Fibroblast of pulmonary artery (primary cell): ENCODE results near the gene MAP3K14.

Source experiments
- DNase-seq: peaks from one replicate; pipeline ENCODE4 v3.0.0-alpha.2; 2010; ENCODE audit warnings: low read depth
- H3K4me3 ChIP-seq: replicated peaks from 2 replicates; pipeline ENCODE4 v1.5.1; 2011; ENCODE audit warnings: low read depth, mild to moderate bottlenecking, control low read depth, low read length, moderate library complexity
- TF ChIP-seq, protein P1 (sequence below): IDR thresholded peaks from 2 replicates; pipeline ENCODE4 v1.5.1; 2011; ENCODE audit warnings: mild to moderate bottlenecking, control low read depth, low read length, inconsistent platforms; ENCODE audit errors: missing control alignments

The MAP3K14 gene

DNA sequence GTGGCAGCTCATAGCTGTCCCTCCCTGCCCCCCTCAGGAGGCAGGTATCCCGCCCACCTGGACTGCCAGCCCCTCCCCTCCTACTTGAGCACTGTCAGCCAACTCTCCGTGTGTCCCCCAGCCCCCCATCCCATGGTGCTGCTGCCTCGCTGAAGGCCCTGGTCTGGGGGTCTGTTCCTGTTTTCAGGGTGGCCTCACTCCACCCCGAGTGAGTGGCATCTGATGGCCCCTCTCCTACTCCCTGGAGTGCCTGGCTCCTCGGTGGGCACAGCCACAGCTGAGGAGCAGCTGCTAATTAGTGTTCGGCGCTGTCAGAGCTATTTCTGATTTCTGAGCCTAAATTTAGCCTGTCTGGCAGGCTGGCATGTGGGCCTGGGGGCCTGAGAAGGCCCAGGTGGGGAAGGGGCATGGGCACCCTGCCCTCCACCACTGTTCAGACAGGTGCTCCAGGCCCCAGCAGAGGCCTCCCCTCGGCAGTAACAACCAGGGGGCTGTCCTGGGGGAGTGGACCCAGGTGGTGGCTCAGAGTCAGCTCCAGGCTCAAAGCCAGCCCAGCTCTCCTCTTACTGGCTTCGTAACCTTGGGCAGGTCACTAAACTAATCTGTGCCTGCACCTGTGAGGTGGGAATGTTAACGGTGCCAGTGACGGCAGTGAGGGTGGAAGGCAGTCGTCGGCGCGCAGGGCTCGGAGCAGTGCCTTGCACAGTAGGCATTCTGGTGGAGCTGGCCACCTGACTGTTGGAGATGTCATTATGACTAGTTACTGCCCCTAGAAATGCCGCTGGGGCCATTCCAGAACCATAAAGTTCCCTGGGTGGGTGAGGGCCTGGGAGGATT lies 88.7 kb downstream of the MAP3K14 start:
- DNase-seq = no peak
- no peak overlapping the region for H3K4me3 ChIP-seq
- TF ChIP-seq, protein P1, sequence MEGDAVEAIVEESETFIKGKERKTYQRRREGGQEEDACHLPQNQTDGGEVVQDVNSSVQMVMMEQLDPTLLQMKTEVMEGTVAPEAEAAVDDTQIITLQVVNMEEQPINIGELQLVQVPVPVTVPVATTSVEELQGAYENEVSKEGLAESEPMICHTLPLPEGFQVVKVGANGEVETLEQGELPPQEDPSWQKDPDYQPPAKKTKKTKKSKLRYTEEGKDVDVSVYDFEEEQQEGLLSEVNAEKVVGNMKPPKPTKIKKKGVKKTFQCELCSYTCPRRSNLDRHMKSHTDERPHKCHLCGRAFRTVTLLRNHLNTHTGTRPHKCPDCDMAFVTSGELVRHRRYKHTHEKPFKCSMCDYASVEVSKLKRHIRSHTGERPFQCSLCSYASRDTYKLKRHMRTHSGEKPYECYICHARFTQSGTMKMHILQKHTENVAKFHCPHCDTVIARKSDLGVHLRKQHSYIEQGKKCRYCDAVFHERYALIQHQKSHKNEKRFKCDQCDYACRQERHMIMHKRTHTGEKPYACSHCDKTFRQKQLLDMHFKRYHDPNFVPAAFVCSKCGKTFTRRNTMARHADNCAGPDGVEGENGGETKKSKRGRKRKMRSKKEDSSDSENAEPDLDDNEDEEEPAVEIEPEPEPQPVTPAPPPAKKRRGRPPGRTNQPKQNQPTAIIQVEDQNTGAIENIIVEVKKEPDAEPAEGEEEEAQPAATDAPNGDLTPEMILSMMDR = no peak

DNA sequence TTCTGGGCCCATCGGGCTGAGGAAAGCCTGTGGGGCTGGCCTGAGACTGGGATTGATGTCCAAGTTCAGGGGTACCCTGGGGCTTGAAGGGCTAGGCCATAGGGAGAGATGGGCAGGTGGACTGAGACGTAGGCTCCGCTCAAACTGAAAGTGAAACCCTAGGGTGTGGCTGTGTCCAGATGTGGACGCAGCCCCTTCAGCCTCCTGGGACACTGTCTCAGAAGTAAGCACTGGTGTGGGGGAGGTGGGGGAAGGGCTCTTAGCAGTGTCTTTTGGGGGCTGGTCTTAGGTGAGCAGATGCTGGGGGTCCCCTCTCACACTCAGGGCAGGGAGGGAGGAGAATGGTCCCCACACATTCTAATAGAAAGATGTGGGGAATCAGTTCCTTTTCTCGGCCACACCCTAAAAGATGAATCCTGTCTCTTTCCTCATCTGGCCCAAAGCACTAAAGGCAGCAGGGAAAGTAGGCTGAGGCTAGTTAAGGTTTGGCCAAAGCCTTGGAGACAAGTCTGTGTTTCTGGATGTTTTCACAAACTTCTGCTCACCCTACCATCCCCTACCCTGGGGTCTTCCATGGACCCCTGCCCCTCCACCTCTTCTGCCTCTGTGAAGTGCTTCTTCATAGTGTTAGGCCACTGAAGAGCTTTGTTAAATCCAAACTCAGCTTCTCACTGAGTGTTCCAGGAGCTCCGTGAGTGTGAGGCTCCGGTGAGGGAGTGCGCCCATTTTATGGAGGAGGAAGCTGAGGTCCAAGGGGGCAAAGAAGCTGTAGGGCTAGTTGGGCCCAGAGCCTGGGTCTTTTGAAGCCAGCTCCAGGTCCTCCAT lies 89.5 kb downstream of the MAP3K14 start:
- H3K4me3 ChIP-seq = no peak overlapping the region
- no peak for DNase-seq
- TF ChIP-seq, protein P1 = no peak

DNA sequence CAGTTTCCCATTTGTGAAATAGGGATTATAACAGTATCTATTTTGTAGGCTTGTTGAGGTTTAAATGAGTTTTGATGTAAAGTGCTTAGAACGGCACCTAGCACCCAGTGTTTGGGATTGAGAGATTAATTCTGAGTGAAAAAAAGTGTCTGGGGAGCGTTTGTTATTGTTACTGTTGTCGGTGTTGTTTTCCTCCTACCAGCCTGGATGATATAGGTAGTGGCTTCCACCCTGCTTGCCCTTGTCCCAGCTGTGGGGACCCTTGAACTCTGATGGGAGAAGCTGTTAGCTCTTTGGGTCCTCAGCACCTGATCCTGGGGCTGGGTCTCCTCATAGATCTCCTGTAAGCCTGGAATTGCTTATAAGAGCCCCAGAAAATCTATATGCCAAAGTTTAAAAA lies 90.2 kb downstream of the MAP3K14 start:
- no peak overlapping the region for H3K4me3 ChIP-seq
- DNase-seq = no peak
- TF ChIP-seq, protein P1 = no peak

DNA sequence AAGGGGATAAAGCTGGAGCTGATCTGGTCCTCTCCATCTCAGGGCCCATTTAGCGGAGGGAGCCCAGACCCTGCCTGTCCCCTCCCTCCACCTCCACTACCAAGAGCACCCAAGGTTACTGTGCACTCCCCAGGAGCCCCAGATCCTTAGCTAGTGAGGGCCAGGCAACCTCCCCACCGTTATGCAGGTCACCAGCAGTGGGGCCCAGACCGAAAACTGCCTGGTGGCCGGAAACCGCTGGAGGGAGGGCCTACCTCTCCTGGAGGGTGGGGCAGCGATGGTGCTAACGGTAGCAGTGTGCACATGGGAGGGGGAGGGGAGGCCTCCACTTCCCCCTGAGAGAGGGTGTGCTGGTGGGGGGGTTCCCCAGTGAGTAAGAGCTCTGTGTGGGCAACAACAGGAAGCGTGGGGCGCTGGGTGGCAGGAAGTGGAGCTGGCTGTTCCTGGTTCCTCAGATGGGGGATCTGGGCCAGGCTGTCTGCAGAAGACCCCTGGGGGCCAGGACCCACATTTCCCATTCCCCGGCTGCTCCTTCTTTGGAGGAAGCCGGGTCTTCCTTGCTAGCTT lies 90.8 kb downstream of the MAP3K14 start:
- TF ChIP-seq, protein P1 = no peak
- DNase-seq = no peak
- no peak overlapping the region for H3K4me3 ChIP-seq

DNA sequence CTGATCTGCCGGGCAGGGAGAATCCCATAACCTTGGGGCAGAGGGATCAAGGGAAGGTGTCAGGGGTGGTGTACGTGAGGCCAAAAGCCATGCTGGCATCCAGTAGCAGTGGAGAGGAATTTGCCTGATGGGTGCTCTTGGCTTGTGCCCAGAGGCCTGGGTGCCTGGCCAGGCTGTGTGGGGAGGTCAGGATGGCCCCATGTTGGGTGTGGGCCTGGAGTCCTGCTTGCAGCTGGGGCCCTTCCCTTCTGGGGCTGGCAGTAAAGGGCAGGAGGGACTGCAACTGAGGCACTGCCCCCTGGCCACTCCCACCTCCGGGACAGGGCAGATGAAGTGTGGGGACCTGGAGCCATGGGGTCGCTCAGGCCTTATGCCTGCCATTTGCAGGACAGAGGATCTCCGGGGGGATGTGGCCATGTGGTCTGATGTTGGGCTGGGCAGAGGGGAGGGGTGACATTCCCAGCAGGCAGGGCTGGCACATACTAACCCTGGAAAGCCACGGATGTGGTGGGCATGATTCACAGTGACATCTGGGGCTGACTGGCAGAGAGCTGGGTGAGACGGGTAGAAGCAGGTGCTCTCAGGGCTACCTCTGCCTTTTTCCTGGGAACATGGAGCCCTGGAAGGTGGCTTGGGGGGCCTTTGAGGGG lies 91.6 kb downstream of the MAP3K14 start:
- no peak overlapping the region for H3K4me3 ChIP-seq
- no peak for DNase-seq
- TF ChIP-seq, protein P1 = no peak

DNA sequence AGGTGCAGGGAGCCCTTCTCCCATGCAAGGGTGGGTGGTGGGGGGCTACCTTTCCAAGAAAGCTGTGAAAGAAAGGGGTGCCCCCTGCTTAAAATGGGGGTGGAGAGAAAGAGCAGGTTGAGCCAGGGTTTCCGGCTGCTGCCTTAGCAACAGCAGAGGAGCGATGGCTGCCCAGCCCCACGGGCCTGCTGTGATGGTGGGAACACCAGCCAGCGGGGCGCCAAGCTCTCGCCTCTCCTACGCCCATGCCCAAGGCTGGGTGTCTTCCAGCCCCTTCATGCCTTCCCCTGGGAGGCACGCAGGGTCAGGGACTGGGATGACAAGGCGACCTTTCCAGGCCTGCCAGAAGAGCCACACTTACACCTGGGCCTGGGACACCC lies 92.2 kb downstream of the MAP3K14 start:
- TF ChIP-seq, protein P1 = no peak
- DNase-seq = no peak
- H3K4me3 ChIP-seq = no peak overlapping the region
